ENCODE results near the gene GUCA1A.

GUCA1A gene

DNA sequence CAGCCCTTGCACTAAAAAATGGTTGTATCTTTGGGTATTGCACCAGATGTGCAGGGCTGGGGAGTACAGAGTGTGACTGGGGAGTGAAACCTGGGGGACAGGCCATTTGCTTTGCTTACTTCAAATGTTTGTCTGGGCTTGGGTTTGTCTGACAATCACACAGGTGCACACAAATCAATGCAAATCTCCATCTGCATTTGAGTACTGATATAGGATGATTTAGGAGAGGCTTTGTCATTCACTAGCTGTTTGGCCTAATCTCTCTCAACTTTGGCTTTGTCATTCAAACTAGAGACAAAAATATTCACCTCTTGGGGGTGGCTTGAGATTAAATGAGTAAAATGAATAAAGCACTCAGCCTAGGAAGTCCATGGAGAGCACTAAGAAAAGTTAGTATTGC lies 3.8 kb downstream of the GUCA1A start:
- Histone ChIP-seq H3K4me3 (ENCODE audit: low read length) (no peak overlapping the region), H3K9ac (ENCODE audit: low read length) (no peak overlapping the region)

GRCh38 chr6:42177514-42178364 lies 4.6 kb downstream of the GUCA1A start:
- peak overlapping the region; percentile 66 for H3K4me2 ChIP-seq (ENCODE audit: low read length)

More for the DNA sequence above, 3.8 kb downstream of the GUCA1A start:
- Histone ChIP-seq H4K20me1 (ENCODE audit: insufficient read depth, low read length) (no peaks in the 10 kb centered on the region), H2AFZ (ENCODE audit: low read depth, low read length) (no peak overlapping the region), H3K4me2 (ENCODE audit: low read length) (no peak overlapping the region), H3K9me3 (ENCODE audit: insufficient read depth, low read length) (no peaks in the 10 kb centered on the region), H3K27me3 (ENCODE audit: low read depth, low read length) (no peaks in the 10 kb centered on the region), H3K4me1 (ENCODE audit: low read length) (peaks cover 5% of the 10 kb centered on the region), H3K79me2 (ENCODE audit: low read length) (no peaks in the 10 kb centered on the region), H3K27ac (ENCODE audit: low read length) (no peak overlapping the region), H3K36me3 (replicated peaks; ENCODE audit: low read depth, low read length) (no peaks in the 10 kb centered on the region)
- TF ChIP-seq, protein P1, sequence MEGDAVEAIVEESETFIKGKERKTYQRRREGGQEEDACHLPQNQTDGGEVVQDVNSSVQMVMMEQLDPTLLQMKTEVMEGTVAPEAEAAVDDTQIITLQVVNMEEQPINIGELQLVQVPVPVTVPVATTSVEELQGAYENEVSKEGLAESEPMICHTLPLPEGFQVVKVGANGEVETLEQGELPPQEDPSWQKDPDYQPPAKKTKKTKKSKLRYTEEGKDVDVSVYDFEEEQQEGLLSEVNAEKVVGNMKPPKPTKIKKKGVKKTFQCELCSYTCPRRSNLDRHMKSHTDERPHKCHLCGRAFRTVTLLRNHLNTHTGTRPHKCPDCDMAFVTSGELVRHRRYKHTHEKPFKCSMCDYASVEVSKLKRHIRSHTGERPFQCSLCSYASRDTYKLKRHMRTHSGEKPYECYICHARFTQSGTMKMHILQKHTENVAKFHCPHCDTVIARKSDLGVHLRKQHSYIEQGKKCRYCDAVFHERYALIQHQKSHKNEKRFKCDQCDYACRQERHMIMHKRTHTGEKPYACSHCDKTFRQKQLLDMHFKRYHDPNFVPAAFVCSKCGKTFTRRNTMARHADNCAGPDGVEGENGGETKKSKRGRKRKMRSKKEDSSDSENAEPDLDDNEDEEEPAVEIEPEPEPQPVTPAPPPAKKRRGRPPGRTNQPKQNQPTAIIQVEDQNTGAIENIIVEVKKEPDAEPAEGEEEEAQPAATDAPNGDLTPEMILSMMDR (IDR thresholded peaks at IDR 0.05; ENCODE audit: low read depth, low read length): no peak
- no peak for TF ChIP-seq EZH2phosphoT487 (IDR thresholded peaks at IDR 0.05; ENCODE audit: low read depth)

DNA sequence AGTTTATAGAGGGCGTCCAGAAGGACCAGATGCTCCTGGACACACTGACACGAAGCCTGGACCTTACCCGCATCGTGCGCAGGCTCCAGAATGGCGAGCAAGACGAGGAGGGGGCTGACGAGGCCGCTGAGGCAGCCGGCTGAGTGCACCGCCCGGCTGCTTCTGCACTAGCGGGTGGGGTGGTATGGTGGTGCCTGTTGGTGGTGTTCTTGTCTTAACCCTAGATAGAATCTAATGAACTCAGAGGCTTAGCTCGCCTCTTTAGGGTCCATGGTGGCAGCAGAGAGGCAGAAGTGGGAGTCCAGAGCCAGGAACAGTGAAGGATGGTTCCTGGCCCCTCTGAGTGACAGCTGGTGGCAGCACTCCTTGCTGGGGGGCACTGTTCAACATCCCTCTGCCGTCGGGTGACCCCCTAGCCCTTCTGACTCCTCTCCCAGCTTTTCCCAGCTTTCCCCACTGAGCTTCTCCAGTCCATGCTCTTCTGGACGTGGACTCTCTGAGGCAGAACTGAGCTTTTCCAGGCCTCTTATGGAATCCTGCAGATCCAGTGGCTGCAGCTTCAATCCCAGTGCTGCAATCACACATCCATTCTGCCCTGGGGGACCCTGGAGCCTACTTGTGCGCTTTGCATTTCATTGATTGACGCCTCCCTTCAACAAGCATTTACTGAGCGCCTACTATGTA lies 6.2 kb downstream of the GUCA1A start:
- no peaks in the 10 kb centered on the region for H3K79me2 ChIP-seq (ENCODE audit: low read length)
- no peak overlapping the region for H2AFZ ChIP-seq (ENCODE audit: low read depth, low read length)
- no peak overlapping the region for H3K27ac ChIP-seq (ENCODE audit: low read length)
- no peak overlapping the region for H3K4me3 ChIP-seq (ENCODE audit: low read length)
- no peaks in the 10 kb centered on the region for H3K9me3 ChIP-seq (ENCODE audit: insufficient read depth, low read length)
- H3K27me3 ChIP-seq (ENCODE audit: low read depth, low read length): no peaks in the 10 kb centered on the region
- TF ChIP-seq, protein P1 (IDR thresholded peaks at IDR 0.05; ENCODE audit: low read depth, low read length): no peak
- no peak for TF ChIP-seq EZH2phosphoT487 (IDR thresholded peaks at IDR 0.05; ENCODE audit: low read depth)
- peaks cover 5% of the 10 kb centered on the region for H3K4me1 ChIP-seq (ENCODE audit: low read length)
- H3K4me2 ChIP-seq (ENCODE audit: low read length): 0 out of 2 replicates have a peak overlapping the region, but pooled peaks have one; percentile 66
- no peaks in the 10 kb centered on the region for H3K36me3 ChIP-seq (replicated peaks; ENCODE audit: low read depth, low read length)
- H4K20me1 ChIP-seq (ENCODE audit: insufficient read depth, low read length): no peaks in the 10 kb centered on the region
- no peak overlapping the region for H3K9ac ChIP-seq (ENCODE audit: low read length)

More at GRCh38 chr6:42177514-42178364, 4.6 kb downstream of the GUCA1A start:
- Histone ChIP-seq H3K36me3 (replicated peaks; ENCODE audit: low read depth, low read length) (no peaks in the 10 kb centered on the region), H3K9me3 (ENCODE audit: insufficient read depth, low read length) (no peaks in the 10 kb centered on the region), H2AFZ (ENCODE audit: low read depth, low read length) (peak overlapping the region; percentile 76), H3K27me3 (ENCODE audit: low read depth, low read length) (no peaks in the 10 kb centered on the region), H3K4me1 (ENCODE audit: low read length) (peaks cover 5% of the 10 kb centered on the region), H3K79me2 (ENCODE audit: low read length) (no peaks in the 10 kb centered on the region), H4K20me1 (ENCODE audit: insufficient read depth, low read length) (no peaks in the 10 kb centered on the region), H3K9ac (ENCODE audit: low read length) (peak overlapping the region; percentile 40), H3K27ac (ENCODE audit: low read length) (no peak overlapping the region), H3K4me3 (ENCODE audit: low read length) (peak overlapping the region; percentile 78)
- no peak for TF ChIP-seq EZH2phosphoT487 (IDR thresholded peaks at IDR 0.05; ENCODE audit: low read depth)
- TF ChIP-seq, protein P1 (IDR thresholded peaks at IDR 0.05; ENCODE audit: low read depth, low read length): no peak

DNA sequence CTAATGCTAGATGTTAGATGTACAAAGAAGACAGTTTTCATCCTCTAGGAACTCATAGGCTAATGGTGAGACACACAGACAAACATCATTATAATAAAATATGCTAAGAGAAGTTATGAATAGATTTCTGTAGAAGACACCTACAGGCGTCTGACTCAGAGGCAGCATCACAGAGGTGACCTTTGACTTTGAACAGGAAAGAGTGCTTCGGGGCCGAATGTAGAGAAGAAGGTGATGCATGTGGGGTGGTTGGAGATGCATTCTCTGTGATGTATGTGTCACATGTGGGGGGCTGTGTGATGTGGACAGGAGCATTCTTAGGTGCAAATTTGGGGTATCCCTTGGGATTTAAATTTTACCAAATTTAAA lies 6.8 kb downstream of the GUCA1A start:
- Histone ChIP-seq H3K27me3 (ENCODE audit: low read depth, low read length) (no peaks in the 10 kb centered on the region), H3K36me3 (replicated peaks; ENCODE audit: low read depth, low read length) (no peaks in the 10 kb centered on the region), H3K4me1 (ENCODE audit: low read length) (peaks cover 5% of the 10 kb centered on the region), H3K9me3 (ENCODE audit: insufficient read depth, low read length) (no peaks in the 10 kb centered on the region), H2AFZ (ENCODE audit: low read depth, low read length) (no peak overlapping the region), H3K4me2 (ENCODE audit: low read length) (no peak overlapping the region), H3K27ac (ENCODE audit: low read length) (no peak overlapping the region), H3K4me3 (ENCODE audit: low read length) (no peak overlapping the region), H3K79me2 (ENCODE audit: low read length) (no peaks in the 10 kb centered on the region), H3K9ac (ENCODE audit: low read length) (no peak overlapping the region), H4K20me1 (ENCODE audit: insufficient read depth, low read length) (no peaks in the 10 kb centered on the region)
- TF ChIP-seq, protein P1 (IDR thresholded peaks at IDR 0.05; ENCODE audit: low read depth, low read length): no peak
- no peak for TF ChIP-seq EZH2phosphoT487 (IDR thresholded peaks at IDR 0.05; ENCODE audit: low read depth)

Measured in OCI-LY3 (cell line).